HPDE6-E6E7 (cell line): ENCODE measurements around the gene GAREM2.

Experiments used
- DNase-seq: peaks from one replicate; pipeline ENCODE4 v3.0.0; 2011; ENCODE audit warnings: missing footprints; ENCODE audit errors: extremely low spot score

The GAREM2 gene

GRCh38 chr2:26237868-26238267, 65.0 kb downstream of the GAREM2 start:
- no peak for DNase-seq

GRCh38 chr2:26238311-26238958, 65.5 kb downstream of the GAREM2 start:
- no peak for DNase-seq
